Esophagus muscularis mucosa (tissue), 4 donors: ENCODE results near the gene ADGRG4.

Experiments used
- EP300 ChIP-seq: sonication (generic); formaldehyde crosslinking; IDR thresholded peaks from one replicate; pipeline ENCODE4 v1.6.1; 2017; ENCODE audit warnings: antibody characterized with exemption
- POLR2AphosphoS5 ChIP-seq, 2 donors: sonication (generic); formaldehyde crosslinking; IDR thresholded peaks; one replicate each; pipeline ENCODE4 v1.6.1; 2017; ENCODE audit warnings: antibody characterized with exemption in 2 of 2
- TF ChIP-seq, protein P1 (sequence below), 3 experiments: fragments of 200-600 bp in 2 of 3; fragments of 450-650 bp in 1 of 3; sonication (generic) in 2 of 3; IDR thresholded peaks; one replicate each; pipeline ENCODE4 v1.5.1; 2017 to 2019; ENCODE audit warnings: antibody characterized with exemption in 3 of 3, mild to moderate bottlenecking in 2 of 3, moderate library complexity in 1 of 3

DNA sequence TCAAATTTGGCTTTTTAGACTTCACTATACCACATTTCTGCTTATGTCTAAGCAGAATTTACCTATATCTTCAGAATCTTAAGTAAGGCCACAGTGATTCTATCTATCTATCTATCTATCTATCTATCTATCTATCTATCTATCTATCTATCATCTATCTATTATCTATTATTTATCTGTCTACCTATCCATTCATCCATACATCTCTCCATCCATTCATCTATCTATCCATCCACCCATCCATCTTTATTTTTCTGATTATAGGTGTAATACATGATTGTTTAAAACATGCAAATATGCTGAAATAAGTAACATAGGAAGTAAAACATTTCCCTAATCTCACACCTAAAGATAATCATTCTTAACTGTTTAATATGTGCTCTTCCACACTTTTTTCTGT is 18.8 kb downstream of the ADGRG4 start:
- TF ChIP-seq, protein P1, sequence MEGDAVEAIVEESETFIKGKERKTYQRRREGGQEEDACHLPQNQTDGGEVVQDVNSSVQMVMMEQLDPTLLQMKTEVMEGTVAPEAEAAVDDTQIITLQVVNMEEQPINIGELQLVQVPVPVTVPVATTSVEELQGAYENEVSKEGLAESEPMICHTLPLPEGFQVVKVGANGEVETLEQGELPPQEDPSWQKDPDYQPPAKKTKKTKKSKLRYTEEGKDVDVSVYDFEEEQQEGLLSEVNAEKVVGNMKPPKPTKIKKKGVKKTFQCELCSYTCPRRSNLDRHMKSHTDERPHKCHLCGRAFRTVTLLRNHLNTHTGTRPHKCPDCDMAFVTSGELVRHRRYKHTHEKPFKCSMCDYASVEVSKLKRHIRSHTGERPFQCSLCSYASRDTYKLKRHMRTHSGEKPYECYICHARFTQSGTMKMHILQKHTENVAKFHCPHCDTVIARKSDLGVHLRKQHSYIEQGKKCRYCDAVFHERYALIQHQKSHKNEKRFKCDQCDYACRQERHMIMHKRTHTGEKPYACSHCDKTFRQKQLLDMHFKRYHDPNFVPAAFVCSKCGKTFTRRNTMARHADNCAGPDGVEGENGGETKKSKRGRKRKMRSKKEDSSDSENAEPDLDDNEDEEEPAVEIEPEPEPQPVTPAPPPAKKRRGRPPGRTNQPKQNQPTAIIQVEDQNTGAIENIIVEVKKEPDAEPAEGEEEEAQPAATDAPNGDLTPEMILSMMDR (IDR thresholded peaks at IDR 0.05) = no peak
- TF ChIP-seq EP300 (no peak), POLR2AphosphoS5 (IDR thresholded peaks at IDR 0.05) (no peak)
